Ovary (tissue), 3 donors: ENCODE measurements around the gene NR1H2.

Source experiments
- EP300 ChIP-seq: sonication (generic); formaldehyde crosslinking; IDR thresholded peaks from one replicate; pipeline ENCODE4 v1.6.1; 2017; ENCODE audit warnings: antibody characterized with exemption
- POLR2A ChIP-seq: fragments of 450-650 bp; IDR thresholded peaks from one replicate; pipeline ENCODE4 v1.6.1; 2017; ENCODE audit warnings: antibody characterized with exemption, mild to moderate bottlenecking, moderate library complexity
- TF ChIP-seq, protein P1 (sequence below), 3 donors: fragments of 450-650 bp in 2 of 3; fragments of 200-600 bp in 1 of 3; IDR thresholded peaks; one replicate each; pipeline versions ENCODE4 v1.5.1 to v1.8.0; 2016 to 2022; ENCODE audit warnings: antibody characterized with exemption in 3 of 3, mild to moderate bottlenecking in 1 of 3
- donor health status: DM: no; HTN: no; CAD: no.

DNA sequence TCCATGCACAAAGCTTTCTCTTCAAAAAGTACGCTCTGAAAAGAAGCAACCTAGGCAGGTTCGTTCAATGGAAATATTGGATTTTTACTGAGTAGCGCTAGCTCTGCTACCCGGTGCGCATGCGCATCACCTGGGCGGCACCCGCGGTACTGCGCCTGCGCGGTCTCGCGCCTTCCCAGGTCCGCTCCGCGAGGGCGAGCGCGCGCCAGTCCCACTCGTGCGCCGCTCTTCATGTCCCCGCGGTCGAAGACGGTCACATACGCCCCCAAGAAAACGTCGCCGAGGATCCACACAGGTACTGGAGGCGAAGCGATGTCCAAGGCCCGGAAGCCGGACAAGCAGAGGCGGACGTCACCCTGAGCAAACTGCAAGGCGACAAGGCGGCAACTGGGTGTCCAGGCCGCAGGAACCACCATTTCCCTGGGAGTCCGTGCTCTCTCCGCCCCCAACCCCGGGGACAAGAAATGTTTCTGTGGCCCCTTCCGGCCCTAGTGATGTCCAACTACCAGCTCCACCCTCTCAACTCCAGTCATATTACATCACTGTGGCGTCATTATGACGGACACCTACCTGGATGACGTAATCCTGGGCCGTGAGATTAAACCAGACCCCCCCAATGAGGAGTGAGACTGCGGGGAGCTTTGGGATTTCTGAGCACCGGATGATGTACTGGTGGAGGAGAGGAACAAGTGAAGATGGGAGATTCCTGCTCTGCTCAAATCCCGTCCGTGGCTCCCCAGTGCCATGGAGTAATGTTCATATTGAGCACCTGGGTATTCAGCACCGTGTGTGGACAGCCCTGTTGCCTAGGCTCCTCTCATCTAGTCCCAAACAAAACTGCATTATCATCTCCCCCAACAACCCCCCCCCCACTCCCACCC is 42.3 kb upstream of the NR1H2 start:
- TF ChIP-seq, protein P1, sequence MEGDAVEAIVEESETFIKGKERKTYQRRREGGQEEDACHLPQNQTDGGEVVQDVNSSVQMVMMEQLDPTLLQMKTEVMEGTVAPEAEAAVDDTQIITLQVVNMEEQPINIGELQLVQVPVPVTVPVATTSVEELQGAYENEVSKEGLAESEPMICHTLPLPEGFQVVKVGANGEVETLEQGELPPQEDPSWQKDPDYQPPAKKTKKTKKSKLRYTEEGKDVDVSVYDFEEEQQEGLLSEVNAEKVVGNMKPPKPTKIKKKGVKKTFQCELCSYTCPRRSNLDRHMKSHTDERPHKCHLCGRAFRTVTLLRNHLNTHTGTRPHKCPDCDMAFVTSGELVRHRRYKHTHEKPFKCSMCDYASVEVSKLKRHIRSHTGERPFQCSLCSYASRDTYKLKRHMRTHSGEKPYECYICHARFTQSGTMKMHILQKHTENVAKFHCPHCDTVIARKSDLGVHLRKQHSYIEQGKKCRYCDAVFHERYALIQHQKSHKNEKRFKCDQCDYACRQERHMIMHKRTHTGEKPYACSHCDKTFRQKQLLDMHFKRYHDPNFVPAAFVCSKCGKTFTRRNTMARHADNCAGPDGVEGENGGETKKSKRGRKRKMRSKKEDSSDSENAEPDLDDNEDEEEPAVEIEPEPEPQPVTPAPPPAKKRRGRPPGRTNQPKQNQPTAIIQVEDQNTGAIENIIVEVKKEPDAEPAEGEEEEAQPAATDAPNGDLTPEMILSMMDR (IDR thresholded peaks at IDR 0.05) = no peak
- no peak for TF ChIP-seq EP300
- no peak for TF ChIP-seq POLR2A
